HG03108 (cell line): ENCODE results near the gene RHNO1.
A peak's percentile ranks its signal among the peaks of the same experiment; 100 is the strongest.

ENCODE experiments used
- ATAC-seq: cut with Tn5 transposase; IDR thresholded peaks from one replicate; pipeline ENCODE4 v1.9.1; 2021; ENCODE audit warnings: moderate library complexity; ENCODE audit not compliant: unreplicated experiment

The RHNO1 gene, protein sequence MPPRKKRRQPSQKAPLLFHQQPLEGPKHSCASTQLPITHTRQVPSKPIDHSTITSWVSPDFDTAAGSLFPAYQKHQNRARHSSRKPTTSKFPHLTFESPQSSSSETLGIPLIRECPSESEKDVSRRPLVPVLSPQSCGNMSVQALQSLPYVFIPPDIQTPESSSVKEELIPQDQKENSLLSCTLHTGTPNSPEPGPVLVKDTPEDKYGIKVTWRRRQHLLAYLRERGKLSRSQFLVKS

DNA sequence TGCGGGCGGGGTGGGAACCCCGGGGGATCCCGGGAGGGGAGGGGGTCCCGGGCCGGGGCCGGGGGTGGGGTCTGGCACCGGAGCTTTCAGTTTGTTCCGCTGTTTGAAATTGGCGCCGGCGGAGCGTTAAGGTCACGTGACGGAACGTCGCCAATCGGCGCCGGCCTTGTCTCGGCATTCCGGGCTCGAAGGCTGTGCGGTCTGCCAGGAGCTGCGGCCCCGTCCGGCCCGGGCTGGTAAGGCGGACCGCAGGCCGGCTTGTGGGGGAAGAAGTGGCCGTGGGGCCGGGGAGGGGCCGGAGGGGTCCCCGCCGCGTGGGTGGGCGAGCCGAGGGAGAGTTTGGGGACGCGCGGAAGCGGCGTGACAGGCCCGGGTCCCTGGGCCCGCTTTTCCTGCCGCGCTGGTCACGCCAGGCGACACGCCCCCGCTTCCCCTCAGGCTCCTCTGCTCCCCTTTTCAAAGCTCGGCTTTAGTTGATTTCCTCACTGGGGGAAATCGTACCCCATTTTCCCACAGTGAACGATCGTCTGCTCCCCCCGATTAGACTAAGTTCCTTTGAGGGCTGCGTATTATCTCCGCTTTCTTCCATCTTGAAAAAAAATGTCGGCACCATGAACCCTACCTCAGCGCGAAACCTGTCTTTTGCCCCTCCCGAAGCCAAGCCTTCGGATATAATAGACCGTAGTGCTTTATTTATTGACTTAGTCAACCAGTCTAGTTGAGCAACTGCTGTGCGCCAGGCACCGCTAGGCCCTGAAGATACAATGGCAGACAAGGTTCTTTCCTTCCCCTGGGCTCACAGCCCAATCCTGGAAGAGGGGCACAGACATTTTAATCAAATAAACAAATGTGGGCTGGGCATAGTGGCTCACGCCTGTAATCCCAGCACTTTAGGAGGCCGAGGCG lies at the start of gene RHNO1, which contains the start of gene FOXM1:
Gene RHNO1 (plus strand): TSS at position 177 of the 906 bp plus-strand sequence. CDS start 8,144 bp downstream, outside the sequence.
Gene FOXM1 (minus strand): TSS at position 128 of the 906 bp plus-strand sequence. CDS start 2,696 bp downstream, outside the sequence.
- peak; percentile 75 for ATAC-seq

DNA sequence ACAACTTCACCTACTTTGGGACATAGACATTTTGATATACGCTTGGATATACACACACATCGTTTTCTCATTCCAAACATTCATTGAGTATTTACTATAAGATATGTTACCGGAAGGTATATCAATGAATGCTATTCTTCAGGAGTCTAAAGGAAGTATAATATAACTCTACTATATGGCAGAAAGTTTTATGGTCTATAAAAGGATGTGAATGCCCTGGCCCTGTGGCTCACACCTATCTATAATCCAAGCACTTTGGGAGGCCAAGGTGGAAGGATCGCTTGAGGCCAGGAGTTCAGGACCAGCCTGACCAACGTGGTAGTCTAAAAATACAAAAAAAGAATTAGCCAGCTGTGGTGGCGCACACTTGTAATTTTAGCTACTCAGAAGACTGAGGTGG lies 47.7 kb upstream of the RHNO1 start:
- no peak for ATAC-seq

GRCh38 chr12:2832550-2833127 lies 44.4 kb upstream of the RHNO1 start:
- no peak for ATAC-seq

DNA sequence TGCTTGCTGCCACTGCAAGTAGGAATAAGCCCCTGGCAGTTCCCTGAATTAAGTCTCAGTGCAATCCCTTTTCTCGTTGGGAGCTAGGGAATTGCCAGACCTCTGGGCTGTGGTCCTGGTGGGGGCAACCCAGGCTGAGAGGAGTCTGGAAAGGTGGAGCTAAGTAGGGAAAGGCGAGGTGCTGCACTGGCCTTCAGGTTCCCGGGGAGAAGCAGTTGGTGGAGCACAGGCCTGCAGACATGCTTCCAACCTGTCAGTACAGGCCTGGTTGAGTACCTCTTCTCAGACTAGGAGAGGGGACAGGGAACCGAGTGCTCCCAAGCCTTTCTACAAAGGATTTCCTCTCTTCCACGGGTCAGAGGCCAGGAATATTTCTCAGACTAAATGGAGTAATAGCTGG lies 43.7 kb upstream of the RHNO1 start:
- ATAC-seq = no peak

GRCh38 chr12:2833810-2834209 lies 43.2 kb upstream of the RHNO1 start:
- ATAC-seq = no peak

DNA sequence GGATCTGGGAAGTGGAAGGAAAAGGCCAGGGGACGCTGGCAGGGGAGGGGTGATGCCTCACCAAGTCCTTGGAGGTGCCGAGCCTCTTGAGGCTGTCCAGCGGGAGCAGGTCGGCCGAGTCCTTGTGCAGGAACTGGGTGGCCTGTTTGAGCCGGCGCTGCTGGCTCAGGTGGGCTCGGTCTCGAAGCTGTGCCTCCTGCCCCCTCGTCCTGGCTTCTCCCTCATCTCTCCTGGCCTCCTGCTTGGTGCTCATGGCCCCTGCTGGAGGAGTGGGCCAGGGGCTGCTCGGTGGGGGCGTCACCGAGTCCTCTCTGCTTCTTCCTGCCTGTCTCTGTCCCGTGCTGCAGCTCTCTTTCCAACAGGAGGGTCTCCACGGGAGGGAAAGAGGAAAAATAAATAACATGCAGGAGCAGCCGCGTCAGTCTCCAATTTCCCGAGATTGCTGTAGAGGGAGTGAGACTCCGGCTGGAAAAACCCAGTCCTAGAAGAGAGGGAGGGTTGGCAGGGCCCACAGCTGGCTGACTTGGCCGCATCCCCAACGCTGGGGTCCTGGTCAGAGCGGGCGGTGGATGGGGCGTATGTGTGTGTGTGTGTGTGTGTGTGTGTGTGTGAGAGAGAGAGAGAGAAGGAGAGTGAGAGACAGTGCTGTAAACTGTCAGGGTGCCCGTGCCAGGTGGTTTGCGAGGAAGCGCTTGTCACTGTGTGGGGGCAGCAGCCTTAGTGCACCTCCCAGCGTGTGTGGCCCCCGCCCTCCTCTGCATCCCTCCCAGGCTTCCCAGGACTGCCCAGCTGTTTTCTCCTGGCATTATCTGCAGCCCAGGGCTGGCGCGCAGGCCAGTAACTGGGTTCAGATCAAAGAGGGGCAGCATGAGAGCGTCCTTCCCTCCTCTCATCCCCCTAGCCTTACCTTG lies 42.2 kb upstream of the RHNO1 start, which contains the start of gene NRIP2:
Gene NRIP2 (minus strand): TSS at position 455 of the 911 bp plus-strand sequence. CDS start 52 bp downstream, at position 403.
- no peak for ATAC-seq

DNA sequence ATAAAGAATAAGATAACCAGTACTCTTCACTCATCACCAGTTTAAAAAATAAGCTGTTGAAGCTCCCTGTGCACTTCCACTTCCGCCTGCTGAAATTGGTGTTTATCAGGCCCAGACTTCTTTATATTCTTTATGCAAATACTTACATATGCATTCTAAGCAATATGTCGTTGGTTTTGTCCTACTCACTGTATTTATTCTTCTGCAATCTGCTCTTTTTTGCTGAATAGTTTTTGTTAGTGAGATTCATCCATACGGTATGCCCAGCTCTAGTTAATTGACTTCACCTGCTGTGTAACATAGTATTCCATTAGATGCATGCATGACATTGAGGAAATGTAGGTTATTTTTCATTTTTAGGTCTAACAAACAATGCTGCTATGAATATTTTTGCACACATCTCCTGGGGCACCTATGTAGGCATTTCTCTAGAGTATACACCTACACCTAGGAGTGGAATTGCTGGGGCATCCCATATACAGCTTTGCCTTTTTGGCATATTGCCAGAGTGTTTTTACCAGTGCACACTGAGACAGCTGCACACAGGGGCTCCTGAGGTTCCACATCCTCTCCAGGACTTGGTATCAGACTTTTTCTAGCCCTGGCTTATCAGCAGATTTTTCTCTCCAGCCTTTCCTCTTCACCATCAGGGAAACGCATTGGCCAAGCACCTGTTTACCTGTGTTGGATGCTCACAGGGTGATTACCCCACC lies 41.2 kb upstream of the RHNO1 start:
- no peak for ATAC-seq

DNA sequence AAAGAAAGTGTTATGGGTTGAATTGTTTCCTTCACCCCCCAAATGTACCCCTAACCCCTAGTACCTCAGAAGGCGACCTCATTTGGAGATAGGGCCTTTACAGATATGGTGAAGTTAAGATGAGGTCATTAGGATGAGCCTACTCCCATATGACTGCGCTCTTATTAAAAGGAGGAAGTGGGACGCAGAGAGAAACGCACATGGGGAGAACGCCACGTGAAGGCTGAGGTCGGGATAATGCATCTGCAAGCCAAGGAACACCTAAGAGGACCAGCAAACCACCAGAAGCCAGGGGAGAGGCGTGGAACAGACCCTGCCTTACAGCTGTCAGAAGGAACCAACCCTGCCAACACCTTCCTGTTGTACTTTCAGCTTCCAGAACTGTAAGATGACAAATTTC lies 40.4 kb upstream of the RHNO1 start:
- no peak for ATAC-seq

GRCh38 chr12:2841056-2841650 lies 35.9 kb upstream of the RHNO1 start:
- no peak for ATAC-seq

DNA sequence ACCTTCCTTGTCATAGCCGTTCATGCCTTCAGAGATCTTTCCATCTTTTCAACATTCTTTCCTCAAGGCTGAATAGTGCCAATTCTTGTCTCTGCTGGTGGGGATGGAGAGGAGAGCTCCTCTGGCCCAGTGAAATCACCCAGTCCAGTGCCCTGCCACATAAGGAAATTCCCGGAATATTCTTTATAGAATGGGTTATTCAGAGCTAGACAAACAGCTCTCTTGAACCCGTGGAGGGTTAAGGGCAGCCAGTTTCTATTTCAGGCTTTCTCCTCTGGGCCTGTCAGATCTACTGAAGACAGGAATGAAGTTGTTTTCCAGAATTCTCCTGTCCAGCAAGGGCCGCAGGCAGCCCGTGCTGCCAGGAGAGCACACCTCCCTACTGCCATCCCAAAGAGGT lies 34.1 kb upstream of the RHNO1 start:
- no peak for ATAC-seq

DNA sequence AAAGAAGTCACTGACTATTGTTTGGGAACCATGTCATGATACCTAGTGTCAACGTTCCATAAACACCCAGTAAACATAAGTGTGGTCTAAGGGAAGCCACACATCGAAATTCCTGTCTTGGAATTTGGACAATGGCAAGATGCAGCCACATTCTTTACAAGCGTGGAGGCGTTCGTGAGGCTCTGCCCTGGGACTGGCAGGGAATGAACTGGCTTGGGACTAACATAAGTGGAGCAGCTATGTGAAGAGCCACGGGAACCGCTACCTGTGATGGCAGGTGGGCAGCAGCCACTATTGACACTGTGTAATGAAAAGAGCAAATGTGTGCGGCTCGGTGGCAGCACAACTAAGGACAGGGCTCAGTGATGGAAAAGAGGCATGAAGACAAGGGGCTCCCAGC lies 32.2 kb upstream of the RHNO1 start:
- ATAC-seq = no peak

DNA sequence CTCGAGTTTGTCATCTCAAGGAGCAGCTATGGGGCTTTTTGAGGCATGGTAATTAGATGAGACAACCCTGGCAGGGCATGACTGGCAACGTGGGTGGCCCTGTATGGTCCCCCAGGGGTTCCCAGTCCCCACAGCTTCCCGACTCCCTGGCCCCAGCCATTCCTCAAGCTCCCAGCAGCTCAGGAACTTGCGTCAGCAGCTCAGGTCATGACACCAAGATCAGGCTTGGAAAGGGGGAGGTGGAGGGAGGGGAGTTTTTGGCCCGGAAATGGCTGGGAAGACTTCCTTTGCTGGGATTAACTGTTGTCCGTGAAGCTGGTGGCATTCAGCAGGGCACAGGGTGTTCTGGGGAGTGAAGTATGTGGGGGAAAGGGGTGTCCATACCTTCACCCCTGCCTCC lies 31.7 kb upstream of the RHNO1 start:
- ATAC-seq = no peak

GRCh38 chr12:2851931-2852330 lies 25.1 kb upstream of the RHNO1 start:
- ATAC-seq = no peak

DNA sequence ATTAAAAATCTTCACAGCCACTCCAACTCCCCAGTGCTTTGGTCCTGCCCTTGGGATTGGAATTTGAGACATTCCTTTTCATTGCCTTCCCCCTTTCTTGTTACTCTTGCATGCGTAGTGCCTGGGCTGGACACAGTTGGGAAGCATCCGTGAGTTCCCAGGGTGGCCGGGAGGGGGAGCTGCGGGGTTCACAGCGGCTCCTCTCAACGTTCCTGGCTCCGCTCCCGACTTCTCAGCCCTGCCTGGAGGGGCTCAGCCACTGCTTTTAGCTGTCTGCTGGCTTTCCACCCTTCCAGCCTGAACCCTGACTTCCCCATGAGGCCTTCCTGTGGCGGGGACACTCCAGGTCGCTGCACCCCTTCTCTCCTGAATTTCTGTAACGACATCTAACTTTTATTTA lies 23.4 kb upstream of the RHNO1 start:
- no peak for ATAC-seq

GRCh38 chr12:2854669-2855453 lies 22.2 kb upstream of the RHNO1 start:
- no peak for ATAC-seq

GRCh38 chr12:2855546-2855945 lies 21.5 kb upstream of the RHNO1 start:
- no peak for ATAC-seq

DNA sequence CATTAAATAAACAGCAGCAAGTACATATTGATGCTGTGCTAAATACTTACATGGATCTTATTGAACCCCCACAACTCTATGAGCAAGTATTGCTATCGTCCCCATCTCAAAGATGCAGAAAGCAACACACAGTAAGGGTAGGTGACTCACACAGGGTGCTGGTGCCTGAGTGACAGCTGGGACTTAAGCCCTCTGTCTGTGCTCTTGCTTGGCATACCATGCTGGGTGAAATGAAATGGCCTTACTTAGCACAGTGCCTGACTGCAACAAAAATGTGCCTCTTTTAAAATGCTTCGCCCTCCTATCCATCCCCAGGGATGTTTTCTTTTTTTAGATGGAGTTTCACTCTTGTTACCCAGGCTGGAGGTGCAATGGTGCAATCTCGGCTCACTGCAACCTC lies 21.0 kb upstream of the RHNO1 start:
- no peak for ATAC-seq

DNA sequence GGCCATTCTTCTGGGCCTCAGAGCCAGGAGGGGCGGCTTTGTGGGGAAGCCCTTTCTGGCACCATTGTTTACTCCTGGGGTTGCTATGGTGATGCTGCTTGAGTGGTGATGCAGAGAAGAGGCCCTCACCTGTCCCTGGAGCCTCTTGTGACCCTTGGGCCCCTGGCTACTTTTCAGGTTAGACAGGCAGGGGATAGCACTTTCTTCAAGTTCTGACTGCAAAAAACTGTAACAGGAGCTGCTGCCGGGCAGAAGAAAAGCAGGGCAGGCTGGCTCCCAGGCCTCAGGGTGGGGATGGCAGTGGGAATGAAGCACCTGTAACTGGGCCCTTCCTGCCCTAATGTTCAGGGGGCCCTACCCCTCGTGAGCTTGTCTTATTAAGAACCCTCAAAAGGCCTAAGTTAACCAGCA lies 20.0 kb upstream of the RHNO1 start, which contains the start of gene TEX52:
Gene TEX52 (minus strand): TSS at position 19 of the 411 bp plus-strand sequence. CDS start 13 bp downstream, at position 6.
- no peak for ATAC-seq

DNA sequence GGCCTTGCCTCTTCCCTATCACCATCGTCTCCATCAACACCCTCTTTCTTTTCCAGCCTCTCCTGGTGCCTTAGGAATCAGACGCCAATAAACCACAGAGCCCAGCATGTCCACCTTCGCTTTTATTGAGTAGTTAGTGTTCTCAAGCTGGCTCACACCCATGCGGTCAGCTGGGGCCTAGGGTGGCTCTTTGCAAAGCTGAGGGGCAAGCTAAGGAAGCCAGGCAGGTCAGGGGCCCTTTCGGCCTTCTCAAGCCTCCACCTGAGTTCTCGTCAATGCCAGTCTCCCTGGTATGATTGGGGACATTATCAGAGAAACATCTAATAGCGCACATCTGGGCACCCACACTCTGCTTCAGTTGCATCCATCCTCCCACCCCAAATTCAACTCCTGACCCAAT lies 19.4 kb upstream of the RHNO1 start:
- ATAC-seq = no peak
